H9 (cell line): ENCODE results near the gene PDZD7. TPM values are rescaled to one million over a fixed set of nuclear protein-coding genes. Genes with fewer than 3 reads are reported as not detected.

ENCODE experiments used
- DNase-seq: peaks from one replicate; pipeline ENCODE4 v3.0.0-alpha.2; 2017
- H2AFZ ChIP-seq: one replicate; pipeline ENCODE4 v1.6.1; 2013; ENCODE audit warnings: mild to moderate bottlenecking, low read length, control low read depth, moderate library complexity
- H2AK5ac ChIP-seq: 2 replicates; pipeline ENCODE4 v1.6.1; 2013; ENCODE audit warnings: low read length, control low read depth, mixed read lengths; ENCODE audit not compliant: insufficient read length
- H2BK120ac ChIP-seq: one replicate; pipeline ENCODE4 v1.6.1; 2013; ENCODE audit warnings: low read depth, mild to moderate bottlenecking, low read length, control low read depth, inconsistent platforms; ENCODE audit not compliant: poor library complexity, severe bottlenecking
- H2BK12ac ChIP-seq: 2 replicates; pipeline ENCODE4 v1.6.1; 2013; ENCODE audit warnings: low read length, control low read depth, mixed read lengths, low read depth; ENCODE audit not compliant: insufficient read length
- H2BK15ac ChIP-seq: 2 replicates; pipeline ENCODE4 v1.6.1; 2013; ENCODE audit warnings: low read depth, low read length, control low read depth
- H2BK20ac ChIP-seq: one replicate; pipeline ENCODE4 v1.6.1; 2013; ENCODE audit warnings: low read depth, mild to moderate bottlenecking, low read length, control low read depth, inconsistent platforms; ENCODE audit not compliant: poor library complexity, severe bottlenecking
- H2BK5ac ChIP-seq: 2 replicates; pipeline ENCODE4 v1.6.1; 2013; ENCODE audit warnings: low read length, control low read depth, mixed read lengths; ENCODE audit not compliant: insufficient read length
- H3K14ac ChIP-seq: 2 replicates; pipeline ENCODE4 v1.6.1; 2013; ENCODE audit warnings: low read length, control low read depth; ENCODE audit not compliant: insufficient read depth
- H3K18ac ChIP-seq: 2 replicates; pipeline ENCODE4 v1.6.1; 2013; ENCODE audit warnings: low read depth, mild to moderate bottlenecking, mixed read lengths, low read length, control low read depth; ENCODE audit not compliant: insufficient read length
- H3K23ac ChIP-seq: 2 replicates; pipeline ENCODE4 v1.6.1; 2013; ENCODE audit warnings: low read length, control low read depth, mixed read lengths, low read depth; ENCODE audit not compliant: insufficient read length
- H3K23me2 ChIP-seq: 2 replicates; pipeline ENCODE4 v1.6.1; 2013; ENCODE audit warnings: low read depth, mild to moderate bottlenecking, mixed read lengths, low read length, control low read depth; ENCODE audit not compliant: insufficient read length, poor library complexity, severe bottlenecking
- H3K27ac ChIP-seq: 2 replicates; pipeline ENCODE4 v1.5.1; 2013; ENCODE audit warnings: low read length, control low read depth, mixed read lengths, low read depth; ENCODE audit not compliant: insufficient read length
- H3K27me3 ChIP-seq: 2 replicates; pipeline ENCODE4 v1.6.1; 2013; ENCODE audit warnings: low read length, control low read depth, inconsistent platforms; ENCODE audit not compliant: insufficient read depth
- H3K4ac ChIP-seq: 2 replicates; pipeline ENCODE4 v1.6.1; 2013; ENCODE audit warnings: low read depth, mild to moderate bottlenecking, control low read depth, inconsistent platforms, low read length, moderate library complexity
- H3K4me1 ChIP-seq: 2 replicates; pipeline ENCODE4 v1.6.1; 2013; ENCODE audit warnings: low read length, control low read depth, inconsistent platforms; ENCODE audit not compliant: insufficient read depth
- H3K4me2 ChIP-seq: 2 replicates; pipeline ENCODE4 v1.6.1; 2013; ENCODE audit warnings: low read length, control low read depth, mixed read lengths; ENCODE audit not compliant: insufficient read length, insufficient read depth
- H3K56ac ChIP-seq: 2 replicates; pipeline ENCODE4 v1.6.1; 2013; ENCODE audit warnings: low read depth, mild to moderate bottlenecking, mixed read lengths, low read length, control low read depth; ENCODE audit not compliant: insufficient read length
- H3K79me1 ChIP-seq: 2 replicates; pipeline ENCODE4 v1.6.1; 2013; ENCODE audit warnings: low read depth, mild to moderate bottlenecking, moderate library complexity, low read length, control low read depth, inconsistent platforms; ENCODE audit not compliant: insufficient read depth, poor library complexity, severe bottlenecking
- H3K79me2 ChIP-seq: 2 replicates; pipeline ENCODE4 v1.6.1; 2013; ENCODE audit warnings: low read length, control low read depth, inconsistent platforms; ENCODE audit not compliant: insufficient read depth
- H3K9ac ChIP-seq: 2 replicates; pipeline ENCODE4 v1.6.1; 2013; ENCODE audit warnings: low read length, control low read depth, mixed read lengths; ENCODE audit not compliant: insufficient read length; ENCODE audit errors: extremely low read depth
- H3K9me3 ChIP-seq: one replicate; pipeline ENCODE4 v1.6.1; 2013; ENCODE audit warnings: low read depth, low read length, inconsistent platforms; ENCODE audit not compliant: control insufficient read depth
- H3T11ph ChIP-seq: one replicate; pipeline ENCODE4 v1.6.1; 2013; ENCODE audit warnings: mild to moderate bottlenecking, low read length, control low read depth, inconsistent platforms
- H4K20me1 ChIP-seq: one replicate; pipeline ENCODE4 v1.6.1; 2013; ENCODE audit not compliant: control insufficient read depth, insufficient read length, insufficient read depth
- H4K5ac ChIP-seq: 2 replicates; pipeline ENCODE4 v1.6.1; 2013; ENCODE audit warnings: low read depth, mild to moderate bottlenecking, mixed read lengths, low read length, control low read depth; ENCODE audit not compliant: insufficient read length
- H4K8ac ChIP-seq: replicated peaks from 2 replicates; pipeline ENCODE4 v1.6.1; 2013; ENCODE audit warnings: low read length, control low read depth, mixed read lengths, low read depth; ENCODE audit not compliant: insufficient read length
- H4K91ac ChIP-seq: 2 replicates; pipeline ENCODE4 v1.6.1; 2013; ENCODE audit warnings: low read depth, mild to moderate bottlenecking, moderate library complexity, mixed read lengths, low read length, control low read depth; ENCODE audit not compliant: insufficient read length
- H3K27ac Mint-ChIP-seq, 3 experiments: 2 replicates in 2 of 3; 3 replicates in 1 of 3; pipeline ENCODE4 v1.8.0; 2020 to 2021; ENCODE audit warnings: mixed read lengths in 3 of 3, mild to moderate bottlenecking in 1 of 3, moderate library complexity in 1 of 3
- H3K27me3 Mint-ChIP-seq: 2 replicates; pipeline ENCODE4 v1.8.0; 2021; ENCODE audit warnings: low read depth, mild to moderate bottlenecking, moderate library complexity, mixed read lengths
- H3K36me3 Mint-ChIP-seq, 3 experiments: 2 replicates in 2 of 3; 3 replicates in 1 of 3; pipeline ENCODE4 v1.8.0; 2020 to 2021; ENCODE audit warnings: low read depth in 3 of 3, mixed read lengths in 3 of 3; ENCODE audit not compliant: insufficient read depth in 1 of 3
- H3K4me1 Mint-ChIP-seq, 2 experiments: 2 replicates each; pipeline ENCODE4 v1.8.0; 2020; ENCODE audit warnings: mixed read lengths in 2 of 2
- H3K4me3 Mint-ChIP-seq, 2 experiments: 2 replicates in 1 of 2; 3 replicates in 1 of 2; pipeline ENCODE4 v1.8.0; 2020 to 2021; ENCODE audit warnings: mild to moderate bottlenecking in 2 of 2, mixed read lengths in 2 of 2, moderate library complexity in 1 of 2
- H3K9me3 Mint-ChIP-seq, 2 experiments: 2 replicates in 1 of 2; 3 replicates in 1 of 2; pipeline ENCODE4 v1.8.0; 2020; ENCODE audit warnings: mild to moderate bottlenecking in 2 of 2, mixed read lengths in 2 of 2, moderate library complexity in 1 of 2
- CTCF ChIP-seq: fragments of 200-600 bp; sonication (generic); conservative IDR thresholded peaks from 3 replicates; pipeline ENCODE4 v1.8.0; 2021; ENCODE audit warnings: antibody characterized with exemption, mild to moderate bottlenecking
- WGBS: extraction: QIAGEN DNeasy Blood & Tissue Kit; methylation state at CpG from one replicate; pipeline ENCODE4 v1.1.7; 2013; ENCODE audit warnings: missing lambda C conversion rate, low lambda C conversion rate, mixed read lengths; ENCODE audit not compliant: insufficient read length; ENCODE audit errors: extremely low coverage; 5-methylcytosine and 5-hydroxymethylcytosine counted together
- total RNA-seq: library from RNA; stranded (reverse); gene quantifications from 2 replicates; pipeline ENCODE4 v1.2.1, GENCODE V29; 2021

The PDZD7 gene
- total RNA-seq, 1 experiment from 2014 or later: 2.0 TPM

- Mint-ChIP-seq H3K36me3 (no peaks in the 10 kb centered on the region), H3K27ac (no peak overlapping the region), H3K27me3 (peaks cover 77% of the 10 kb centered on the region), H3K4me1 (peaks cover 31 to 44% of the 10 kb centered on the region in 2 experiments), H3K9me3 (no peaks in the 10 kb centered on the region; a peak in 1 of 5 replicates), H3K4me3 (peak overlapping the region; percentile 59 to 89)
- Histone ChIP-seq H2BK15ac (no peak overlapping the region), H2AFZ (no peak overlapping the region), H2AK5ac (no peak overlapping the region), H3K4ac (no peak overlapping the region), H2BK120ac (no peak overlapping the region), H3K23ac (no peak overlapping the region), H2BK12ac (no peak overlapping the region), H3K14ac (no peak overlapping the region; the same call in 1 of the 2 replicates), H4K5ac (no peak overlapping the region), H2BK5ac (no peak overlapping the region), H4K91ac (no peak overlapping the region), H3K4me1 (0 out of 2 replicates have a peak, but pooled peaks cover 4% of the 10 kb centered on the region), H3K23me2 (peaks cover 13% of the 10 kb centered on the region), H3T11ph (no peak overlapping the region), H4K20me1 (no peaks in the 10 kb centered on the region), H3K79me1 (no peaks in the 10 kb centered on the region), H4K8ac (no peak overlapping the region), H3K9me3 (no peaks in the 10 kb centered on the region), H3K9ac (no peak overlapping the region), H3K27ac (no peak overlapping the region), H3K79me2 (no peaks in the 10 kb centered on the region), H3K4me2 (peak overlapping the region; percentile 74), H2BK20ac (no peak overlapping the region), H3K18ac (no peak overlapping the region), H3K56ac (no peak overlapping the region), H3K27me3 (peaks cover 4% of the 10 kb centered on the region; the same call in 1 of the 2 replicates)
- TF ChIP-seq CTCF: no peak
- WGBS: no CpG with 5 or more reads among the region's 47 CpGs
- peak; percentile 81 for DNase-seq
Observed at GRCh38 chr10:101031796-101032636, 1.1 kb upstream of the PDZD7 start.
